HEK293 (cell line): ENCODE results near the gene WWOX.

Experiments
- CTCF ChIA-PET: fragments of 350-600 bp; formaldehyde crosslinking; extraction: SDS; loops from one replicate; lab custom pipeline; 2021; ENCODE audit warnings: antibody characterized with exemption; lab: Yijun Ruan, JAX
- POLR2A ChIA-PET: fragments of 300-600 bp; formaldehyde crosslinking; extraction: SDS; loops from one replicate; lab custom pipeline; 2020; ENCODE audit warnings: antibody characterized with exemption, inconsistent platforms; lab: Yijun Ruan, JAX
- H3K27ac ChIP-seq: fragments of 200-500 bp; sonication (Bioruptor generic); 2 replicates; pipeline ENCODE4 v1.5.1; 2014; ENCODE audit warnings: low read depth, low read length, control low read depth, inconsistent platforms; ENCODE audit errors: extremely low read depth
- H3K36me3 ChIP-seq, 2 experiments: fragments of 200-500 bp in 1 of 2; sonication (Bioruptor generic) in 1 of 2; 1 replicate in 1 of 2; 2 replicates in 1 of 2; pipeline ENCODE4 v1.5.1; 2014 to 2017; ENCODE audit warnings: inconsistent platforms in 2 of 2, low read length in 2 of 2; ENCODE audit not compliant: control insufficient read depth in 2 of 2, insufficient read depth in 1 of 2
- H3K4me1 ChIP-seq: fragments of 200-500 bp; sonication (Bioruptor generic); 2 replicates; pipeline ENCODE4 v1.5.1; 2014; ENCODE audit warnings: mild to moderate bottlenecking, low read length, inconsistent platforms; ENCODE audit not compliant: control insufficient read depth, insufficient read depth
- H3K4me3 ChIP-seq: 2 replicates; pipeline ENCODE4 v1.5.1; 2011; ENCODE audit warnings: low read depth, mild to moderate bottlenecking, control low read depth, low read length, moderate library complexity
- H3K9me3 ChIP-seq: fragments of 200-500 bp; sonication (Bioruptor generic); 2 replicates; pipeline ENCODE4 v1.5.1; 2014; ENCODE audit warnings: low read depth, low read length, inconsistent platforms; ENCODE audit not compliant: control insufficient read depth, insufficient read depth
- FEZF1 ChIP-seq: fragments of 450-650 bp; formaldehyde crosslinking; IDR thresholded peaks from 2 replicates; pipeline ENCODE4 v1.5.1; 2016; ENCODE audit warnings: missing biosample characterization, missing genetic modification characterization
- GLI4 ChIP-seq: fragments of 450-650 bp; formaldehyde crosslinking; IDR thresholded peaks from 2 replicates; pipeline ENCODE4 v1.5.1; 2016; ENCODE audit warnings: missing biosample characterization, missing genetic modification characterization
- KLF10 ChIP-seq: fragments of 450-650 bp; IDR thresholded peaks from 2 replicates; pipeline ENCODE4 v1.5.1; 2018; ENCODE audit warnings: missing biosample characterization, mild to moderate bottlenecking, missing genetic modification characterization
- KLF7 ChIP-seq: fragments of 450-650 bp; formaldehyde crosslinking; IDR thresholded peaks from 2 replicates; pipeline ENCODE4 v1.5.1; 2016; ENCODE audit warnings: missing biosample characterization, missing genetic modification characterization, borderline replicate concordance
- KLF9 ChIP-seq: fragments of 450-650 bp; formaldehyde crosslinking; IDR thresholded peaks from 2 replicates; pipeline ENCODE4 v1.5.1; 2016; ENCODE audit warnings: missing biosample characterization, missing genetic modification characterization, low read depth
- SCRT2 ChIP-seq: fragments of 450-650 bp; formaldehyde crosslinking; IDR thresholded peaks from 2 replicates; pipeline ENCODE4 v1.5.1; 2016; ENCODE audit warnings: missing biosample characterization, missing genetic modification characterization
- WT1 ChIP-seq: fragments of 450-650 bp; formaldehyde crosslinking; IDR thresholded peaks from 2 replicates; pipeline ENCODE4 v1.5.1; 2016; ENCODE audit warnings: missing biosample characterization, missing genetic modification characterization
- ZBTB7A ChIP-seq: fragments of 450-650 bp; formaldehyde crosslinking; IDR thresholded peaks from 2 replicates; pipeline ENCODE4 v1.5.1; 2016; ENCODE audit warnings: low read depth, missing biosample characterization, missing genetic modification characterization
- ZBTB8A ChIP-seq: fragments of 450-650 bp; formaldehyde crosslinking; IDR thresholded peaks from 2 replicates; pipeline ENCODE4 v1.5.1; 2016; ENCODE audit warnings: missing biosample characterization, missing genetic modification characterization
- ZFP41 ChIP-seq: fragments of 450-650 bp; formaldehyde crosslinking; IDR thresholded peaks from 2 replicates; pipeline ENCODE4 v1.5.1; 2016; ENCODE audit warnings: missing biosample characterization, missing genetic modification characterization, borderline replicate concordance
- ZFP69B ChIP-seq: fragments of 450-650 bp; formaldehyde crosslinking; IDR thresholded peaks from 2 replicates; pipeline ENCODE4 v1.5.1; 2016; ENCODE audit warnings: missing biosample characterization, missing genetic modification characterization
- ZNF112 ChIP-seq: fragments of 450-650 bp; formaldehyde crosslinking; IDR thresholded peaks from 2 replicates; pipeline ENCODE4 v1.5.0; 2017; ENCODE audit warnings: missing biosample characterization, missing genetic modification characterization
- ZNF121 ChIP-seq: fragments of 450-650 bp; formaldehyde crosslinking; IDR thresholded peaks from 2 replicates; pipeline ENCODE4 v1.5.1; 2016; ENCODE audit warnings: missing biosample characterization, missing genetic modification characterization
- ZNF155 ChIP-seq: fragments of 450-650 bp; formaldehyde crosslinking; IDR thresholded peaks from 2 replicates; pipeline ENCODE4 v1.5.1; 2016; ENCODE audit warnings: missing biosample characterization, missing genetic modification characterization
- ZNF223 ChIP-seq: fragments of 450-650 bp; formaldehyde crosslinking; IDR thresholded peaks from 2 replicates; pipeline ENCODE4 v1.5.1; 2016; ENCODE audit warnings: missing biosample characterization, missing genetic modification characterization
- ZNF280D ChIP-seq: fragments of 450-650 bp; formaldehyde crosslinking; IDR thresholded peaks from 2 replicates; pipeline ENCODE4 v1.5.1; 2016; ENCODE audit warnings: missing biosample characterization, missing genetic modification characterization
- ZNF335 ChIP-seq: fragments of 450-650 bp; formaldehyde crosslinking; conservative IDR thresholded peaks from 2 replicates; pipeline ENCODE4 v1.5.1; 2016; ENCODE audit warnings: missing biosample characterization, missing genetic modification characterization
- ZNF48 ChIP-seq: fragments of 450-650 bp; formaldehyde crosslinking; IDR thresholded peaks from 2 replicates; pipeline ENCODE4 v1.5.1; 2016; ENCODE audit warnings: missing biosample characterization, missing genetic modification characterization
- ZNF488 ChIP-seq: fragments of 450-650 bp; formaldehyde crosslinking; IDR thresholded peaks from 2 replicates; pipeline ENCODE4 v1.5.1; 2016; ENCODE audit warnings: missing biosample characterization, missing genetic modification characterization
- ZNF514 ChIP-seq: fragments of 450-650 bp; formaldehyde crosslinking; IDR thresholded peaks from 2 replicates; pipeline ENCODE4 v1.5.1; 2016; ENCODE audit warnings: missing biosample characterization, missing genetic modification characterization
- ZNF530 ChIP-seq: fragments of 450-650 bp; formaldehyde crosslinking; IDR thresholded peaks from 2 replicates; pipeline ENCODE4 v1.5.1; 2016; ENCODE audit warnings: low read depth, missing biosample characterization, missing genetic modification characterization
- ZNF544 ChIP-seq: fragments of 450-650 bp; formaldehyde crosslinking; IDR thresholded peaks from 2 replicates; pipeline ENCODE4 v1.5.0; 2017; ENCODE audit warnings: missing biosample characterization, missing genetic modification characterization
- ZNF792 ChIP-seq: fragments of 450-650 bp; formaldehyde crosslinking; IDR thresholded peaks from 2 replicates; pipeline ENCODE4 v1.5.1; 2016; ENCODE audit warnings: missing biosample characterization, missing genetic modification characterization
- TF ChIP-seq, protein P1 (sequence below): fragments of 450-650 bp; formaldehyde crosslinking; IDR thresholded peaks from 2 replicates; pipeline ENCODE4 v1.5.1; 2017; ENCODE audit warnings: missing biosample characterization, missing genetic modification characterization
- TF ChIP-seq, protein P2 (sequence below): fragments of 450-650 bp; formaldehyde crosslinking; IDR thresholded peaks from 2 replicates; pipeline ENCODE4 v1.5.1; 2016; ENCODE audit warnings: missing biosample characterization, missing genetic modification characterization
- TF ChIP-seq, protein P3 (sequence below): IDR thresholded peaks from 2 replicates; pipeline ENCODE4 v1.6.1; 2011; ENCODE audit warnings: mild to moderate bottlenecking, low read depth, low read length, borderline replicate concordance
- TF ChIP-seq, protein P4 (sequence below): fragments of 450-650 bp; formaldehyde crosslinking; IDR thresholded peaks from 2 replicates; pipeline ENCODE4 v1.5.1; 2016; ENCODE audit warnings: missing biosample characterization, missing genetic modification characterization

WWOX gene

DNA sequence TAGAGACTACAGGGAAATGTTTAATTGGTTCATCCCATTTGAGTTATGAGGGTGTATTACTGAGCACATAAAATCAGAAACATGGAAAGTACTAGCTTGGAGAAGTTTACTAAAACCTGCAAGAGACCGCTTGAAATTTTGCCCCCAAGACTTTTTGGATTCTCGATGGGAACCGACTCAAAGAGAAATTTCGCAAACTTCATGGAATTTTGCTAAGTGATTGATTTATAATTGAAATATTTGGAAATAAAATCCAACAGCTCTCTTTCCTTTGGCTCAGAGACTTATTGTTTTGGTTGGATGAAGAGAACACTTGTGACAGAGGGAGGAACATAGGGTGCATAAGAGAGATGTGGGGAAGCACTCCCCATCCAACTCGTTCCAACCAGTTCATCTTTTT lies 574.4 kb downstream of the WWOX start (continued):
- TF ChIP-seq ZNF48 (tag by site-specific recombination) (no peak), ZNF112 (no peak), GLI4 (no peak), ZNF121 (tag by site-specific recombination) (no peak), ZNF488 (tag by site-specific recombination) (no peak), WT1 (tag by site-specific recombination) (no peak), ZNF544 (tag by site-specific recombination) (no peak), KLF7 (no peak)
- TF ChIP-seq, protein P1, sequence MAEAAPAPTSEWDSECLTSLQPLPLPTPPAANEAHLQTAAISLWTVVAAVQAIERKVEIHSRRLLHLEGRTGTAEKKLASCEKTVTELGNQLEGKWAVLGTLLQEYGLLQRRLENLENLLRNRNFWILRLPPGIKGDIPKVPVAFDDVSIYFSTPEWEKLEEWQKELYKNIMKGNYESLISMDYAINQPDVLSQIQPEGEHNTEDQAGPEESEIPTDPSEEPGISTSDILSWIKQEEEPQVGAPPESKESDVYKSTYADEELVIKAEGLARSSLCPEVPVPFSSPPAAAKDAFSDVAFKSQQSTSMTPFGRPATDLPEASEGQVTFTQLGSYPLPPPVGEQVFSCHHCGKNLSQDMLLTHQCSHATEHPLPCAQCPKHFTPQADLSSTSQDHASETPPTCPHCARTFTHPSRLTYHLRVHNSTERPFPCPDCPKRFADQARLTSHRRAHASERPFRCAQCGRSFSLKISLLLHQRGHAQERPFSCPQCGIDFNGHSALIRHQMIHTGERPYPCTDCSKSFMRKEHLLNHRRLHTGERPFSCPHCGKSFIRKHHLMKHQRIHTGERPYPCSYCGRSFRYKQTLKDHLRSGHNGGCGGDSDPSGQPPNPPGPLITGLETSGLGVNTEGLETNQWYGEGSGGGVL (tag by site-specific recombination) = no peak
- TF ChIP-seq, all 188 proteins: peak for 0

DNA sequence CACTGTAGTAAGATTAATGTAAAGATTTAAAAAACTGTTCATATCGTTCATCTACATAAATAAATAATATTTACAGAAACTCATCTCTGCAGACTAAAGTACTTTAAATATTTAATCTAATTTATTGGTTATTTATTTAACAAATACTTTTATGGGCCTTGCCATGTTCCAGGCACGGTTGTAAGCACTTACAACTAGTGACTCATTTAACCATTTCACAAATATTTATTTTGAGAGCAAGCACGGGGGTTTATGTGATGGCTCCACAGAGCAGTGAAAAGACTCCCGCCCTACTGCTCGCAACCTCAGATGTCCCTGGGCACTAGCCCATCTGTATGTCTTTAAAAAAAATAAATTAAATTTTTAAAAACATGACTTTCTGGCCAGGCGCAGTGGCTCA lies 575.9 kb downstream of the WWOX start:
- Histone ChIP-seq H3K4me3 (no peak overlapping the region), H3K27ac (no peak overlapping the region), H3K4me1 (no peaks in the 10 kb centered on the region), H3K9me3 (no peaks in the 10 kb centered on the region), H3K36me3 (no peaks in the 10 kb centered on the region)
- ChIA-PET POLR2A (no interaction called here), CTCF (no interaction called here)
- TF ChIP-seq ZNF530 (tag by site-specific recombination) = no peak
- TF ChIP-seq ZNF335 (tag by site-specific recombination) = peak; percentile 25; the same call in 1 of the 2 replicates
- no peak for TF ChIP-seq ZBTB7A
- TF ChIP-seq ZNF112 = no peak
- TF ChIP-seq ZNF280D = no peak
- TF ChIP-seq, protein P2, sequence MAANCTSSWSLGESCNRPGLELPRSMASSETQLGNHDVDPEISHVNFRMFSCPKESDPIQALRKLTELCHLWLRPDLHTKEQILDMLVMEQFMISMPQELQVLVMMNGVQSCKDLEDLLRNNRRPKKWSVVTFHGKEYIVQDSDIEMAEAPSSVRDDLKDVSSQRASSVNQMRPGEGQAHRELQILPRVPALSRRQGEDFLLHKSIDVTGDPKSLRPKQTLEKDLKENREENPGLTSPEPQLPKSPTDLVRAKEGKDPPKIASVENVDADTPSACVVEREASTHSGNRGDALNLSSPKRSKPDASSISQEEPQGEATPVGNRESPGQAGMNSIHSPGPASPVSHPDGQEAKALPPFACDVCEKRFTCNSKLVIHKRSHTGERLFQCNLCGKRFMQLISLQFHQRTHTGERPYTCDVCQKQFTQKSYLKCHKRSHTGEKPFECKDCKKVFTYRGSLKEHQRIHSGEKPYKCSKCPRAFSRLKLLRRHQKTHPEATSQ (tag by site-specific recombination) = no peak
- no peak for TF ChIP-seq KLF9 (tag by site-specific recombination)
- TF ChIP-seq, protein P3, sequence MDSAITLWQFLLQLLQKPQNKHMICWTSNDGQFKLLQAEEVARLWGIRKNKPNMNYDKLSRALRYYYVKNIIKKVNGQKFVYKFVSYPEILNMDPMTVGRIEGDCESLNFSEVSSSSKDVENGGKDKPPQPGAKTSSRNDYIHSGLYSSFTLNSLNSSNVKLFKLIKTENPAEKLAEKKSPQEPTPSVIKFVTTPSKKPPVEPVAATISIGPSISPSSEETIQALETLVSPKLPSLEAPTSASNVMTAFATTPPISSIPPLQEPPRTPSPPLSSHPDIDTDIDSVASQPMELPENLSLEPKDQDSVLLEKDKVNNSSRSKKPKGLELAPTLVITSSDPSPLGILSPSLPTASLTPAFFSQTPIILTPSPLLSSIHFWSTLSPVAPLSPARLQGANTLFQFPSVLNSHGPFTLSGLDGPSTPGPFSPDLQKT = no peak
- no peak for TF ChIP-seq ZNF792 (tag by site-specific recombination)
- no peak for TF ChIP-seq ZFP69B
- TF ChIP-seq FEZF1 (tag by site-specific recombination) = peak; percentile 72
- TF ChIP-seq, protein P4, sequence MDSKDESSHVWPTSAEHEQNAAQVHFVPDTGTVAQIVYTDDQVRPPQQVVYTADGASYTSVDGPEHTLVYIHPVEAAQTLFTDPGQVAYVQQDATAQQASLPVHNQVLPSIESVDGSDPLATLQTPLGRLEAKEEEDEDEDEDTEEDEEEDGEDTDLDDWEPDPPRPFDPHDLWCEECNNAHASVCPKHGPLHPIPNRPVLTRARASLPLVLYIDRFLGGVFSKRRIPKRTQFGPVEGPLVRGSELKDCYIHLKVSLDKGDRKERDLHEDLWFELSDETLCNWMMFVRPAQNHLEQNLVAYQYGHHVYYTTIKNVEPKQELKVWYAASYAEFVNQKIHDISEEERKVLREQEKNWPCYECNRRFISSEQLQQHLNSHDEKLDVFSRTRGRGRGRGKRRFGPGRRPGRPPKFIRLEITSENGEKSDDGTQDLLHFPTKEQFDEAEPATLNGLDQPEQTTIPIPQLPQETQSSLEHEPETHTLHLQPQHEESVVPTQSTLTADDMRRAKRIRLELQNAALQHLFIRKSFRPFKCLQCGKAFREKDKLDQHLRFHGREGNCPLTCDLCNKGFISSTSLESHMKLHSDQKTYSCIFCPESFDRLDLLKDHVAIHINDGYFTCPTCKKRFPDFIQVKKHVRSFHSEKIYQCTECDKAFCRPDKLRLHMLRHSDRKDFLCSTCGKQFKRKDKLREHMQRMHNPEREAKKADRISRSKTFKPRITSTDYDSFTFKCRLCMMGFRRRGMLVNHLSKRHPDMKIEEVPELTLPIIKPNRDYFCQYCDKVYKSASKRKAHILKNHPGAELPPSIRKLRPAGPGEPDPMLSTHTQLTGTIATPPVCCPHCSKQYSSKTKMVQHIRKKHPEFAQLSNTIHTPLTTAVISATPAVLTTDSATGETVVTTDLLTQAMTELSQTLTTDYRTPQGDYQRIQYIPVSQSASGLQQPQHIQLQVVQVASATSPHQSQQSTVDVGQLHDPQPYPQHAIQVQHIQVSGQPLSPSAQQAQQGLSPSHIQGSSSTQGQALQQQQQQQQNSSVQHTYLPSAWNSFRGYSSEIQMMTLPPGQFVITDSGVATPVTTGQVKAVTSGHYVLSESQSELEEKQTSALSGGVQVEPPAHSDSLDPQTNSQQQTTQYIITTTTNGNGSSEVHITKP (tag by site-specific recombination) = no peak
- TF ChIP-seq ZBTB8A (tag by site-specific recombination) = no peak
- no peak for TF ChIP-seq ZNF223 (tag by site-specific recombination)
- no peak for TF ChIP-seq ZNF155 (tag by site-specific recombination)
- TF ChIP-seq ZFP41 (tag by site-specific recombination) = no peak
- no peak for TF ChIP-seq WT1 (tag by site-specific recombination)
- no peak for TF ChIP-seq KLF10 (tag by site-specific recombination)
- TF ChIP-seq SCRT2 (tag by site-specific recombination) = no peak
- no peak for TF ChIP-seq ZNF514 (tag by site-specific recombination)
